Measurements from ENCODE around the gene APCDD1. TPM values are rescaled to one million over a fixed set of nuclear protein-coding genes. Genes with fewer than 3 reads are reported as not detected.

The APCDD1 gene
- total RNA-seq, 1 donor from 2014 or later, result 171 TPM

GRCh38 chr18:10515456-10515855 lies 61.0 kb downstream of the APCDD1 start:
- H3K27ac Mint-ChIP-seq (ENCODE audit: unreplicated experiment), result no peak overlapping the region
- H3K4me1 Mint-ChIP-seq (ENCODE audit: low read depth, unreplicated experiment), result peaks cover 16% of the 10 kb centered on the region
- H3K27me3 Mint-ChIP-seq (ENCODE audit: unreplicated experiment), result peaks cover 7% of the 10 kb centered on the region
- H3K9me3 Mint-ChIP-seq (ENCODE audit: unreplicated experiment), result peaks cover 9% of the 10 kb centered on the region
- peaks cover 10% of the 10 kb centered on the region for H3K36me3 Mint-ChIP-seq (ENCODE audit: unreplicated experiment)
- no peak for DNase-seq
- H3K4me3 Mint-ChIP-seq (ENCODE audit: unreplicated experiment), result no peak overlapping the region
- no peak for TF ChIP-seq CTCF (IDR thresholded peaks at IDR 0.05; ENCODE audit: partially characterized antibody, unreplicated experiment)

GRCh38 chr18:10516078-10516477 lies 61.6 kb downstream of the APCDD1 start:
- H3K9me3 Mint-ChIP-seq (ENCODE audit: unreplicated experiment), result peaks cover 7% of the 10 kb centered on the region
- H3K4me3 Mint-ChIP-seq (ENCODE audit: unreplicated experiment), result no peak overlapping the region
- no peak overlapping the region for H3K27ac Mint-ChIP-seq (ENCODE audit: unreplicated experiment)
- H3K27me3 Mint-ChIP-seq (ENCODE audit: unreplicated experiment), result peaks cover 7% of the 10 kb centered on the region
- DNase-seq, result no peak
- TF ChIP-seq CTCF (IDR thresholded peaks at IDR 0.05; ENCODE audit: partially characterized antibody, unreplicated experiment), result no peak
- peaks cover 5% of the 10 kb centered on the region for H3K36me3 Mint-ChIP-seq (ENCODE audit: unreplicated experiment)
- H3K4me1 Mint-ChIP-seq (ENCODE audit: low read depth, unreplicated experiment), result peaks cover 16% of the 10 kb centered on the region

- TF ChIP-seq CTCF (IDR thresholded peaks at IDR 0.05; ENCODE audit: partially characterized antibody, unreplicated experiment), result no peak
- peaks cover 18% of the 10 kb centered on the region for H3K4me1 Mint-ChIP-seq (ENCODE audit: low read depth, unreplicated experiment)
- H3K27ac Mint-ChIP-seq (ENCODE audit: unreplicated experiment), result peak overlapping the region; percentile 14
- peaks cover 4% of the 10 kb centered on the region for H3K36me3 Mint-ChIP-seq (ENCODE audit: unreplicated experiment)
- DNase-seq, result peak; percentile 65
- peaks cover 7% of the 10 kb centered on the region for H3K27me3 Mint-ChIP-seq (ENCODE audit: unreplicated experiment)
- H3K4me3 Mint-ChIP-seq (ENCODE audit: unreplicated experiment), result no peak overlapping the region
- peaks cover 8% of the 10 kb centered on the region for H3K9me3 Mint-ChIP-seq (ENCODE audit: unreplicated experiment)
Observed at GRCh38 chr18:10518595-10519255, 64.3 kb downstream of the APCDD1 start.

- Mint-ChIP-seq H3K9me3 (ENCODE audit: unreplicated experiment) (peaks cover 8% of the 10 kb centered on the region), H3K27me3 (ENCODE audit: unreplicated experiment) (peaks cover 9% of the 10 kb centered on the region), H3K4me1 (ENCODE audit: low read depth, unreplicated experiment) (peaks cover 15% of the 10 kb centered on the region), H3K36me3 (ENCODE audit: unreplicated experiment) (peaks cover 4% of the 10 kb centered on the region), H3K4me3 (ENCODE audit: unreplicated experiment) (no peak overlapping the region), H3K27ac (ENCODE audit: unreplicated experiment) (no peak overlapping the region)
- DNase-seq, result no peak
- TF ChIP-seq CTCF (IDR thresholded peaks at IDR 0.05; ENCODE audit: partially characterized antibody, unreplicated experiment), result no peak
Observed at GRCh38 chr18:10519366-10519765, 64.9 kb downstream of the APCDD1 start.
